Kidney (tissue), 14 donors: ENCODE measurements around the gene RPS6KA2. TPM values are rescaled to one million over a fixed set of nuclear protein-coding genes. Genes with fewer than 3 reads are reported as not detected.

Source experiments
- DNase-seq, 5 donors: peaks; one replicate each; pipeline ENCODE4 v3.0.0-alpha.2; 2013 to 2020
- FAIRE-seq: peaks from 2 replicates; lab custom pipeline; 2012; peaks lifted over from hg19 to GRCh38; lab: Jason Lieb, UNC
- H3K27ac ChIP-seq, 2 donors: one replicate each; pipeline ENCODE4 v1.7.0; 2013; ENCODE audit warnings: low read depth in 2 of 2, low read length in 2 of 2, inconsistent platforms in 1 of 2
- H3K27me3 ChIP-seq: one replicate; pipeline ENCODE4 v1.7.1; 2013; ENCODE audit warnings: low read length, inconsistent platforms; ENCODE audit not compliant: control insufficient read depth, insufficient read depth
- H3K36me3 ChIP-seq, 3 donors: one replicate each; pipeline versions ENCODE4 v1.7.0 to v1.7.1; 2013; ENCODE audit warnings: low read length in 3 of 3, control low read depth in 1 of 3, inconsistent platforms in 1 of 3; ENCODE audit not compliant: insufficient read depth in 3 of 3, control insufficient read depth in 2 of 3
- H3K4me1 ChIP-seq, 3 donors: one replicate each; pipeline versions ENCODE4 v1.7.0 to v1.7.1; 2013; ENCODE audit warnings: low read length in 3 of 3, inconsistent platforms in 1 of 3, low read depth in 1 of 3; ENCODE audit not compliant: control insufficient read depth in 2 of 3, insufficient read depth in 2 of 3
- H3K4me3 ChIP-seq, 3 donors: one replicate each; pipeline versions ENCODE4 v1.7.0 to v1.8.1; 2013; ENCODE audit warnings: low read length in 3 of 3, control low read depth in 1 of 3, inconsistent platforms in 1 of 3
- H3K9ac ChIP-seq, 3 donors: one replicate each; pipeline versions ENCODE4 v1.7.0 to v1.7.1; 2013; ENCODE audit warnings: low read length in 3 of 3, control low read depth in 1 of 3, inconsistent platforms in 1 of 3
- H3K9me3 ChIP-seq, 3 donors: one replicate each; pipeline versions ENCODE4 v1.7.0 to v1.7.1; 2013; ENCODE audit warnings: low read length in 3 of 3, control low read depth in 1 of 3, inconsistent platforms in 1 of 3; ENCODE audit not compliant: control insufficient read depth in 2 of 3, insufficient read depth in 1 of 3
- CTCF ChIP-seq: IDR thresholded peaks from 3 replicates; pipeline ENCODE4 v1.5.1; 2012; ENCODE audit warnings: mild to moderate bottlenecking, moderate library complexity, borderline replicate concordance; ENCODE audit not compliant: insufficient read depth; ENCODE audit errors: extremely low read depth
- intact Hi-C: fragments of 100-400 bp; cut with DNase I; formaldehyde crosslinking; loops from one replicate; pipeline ENCODE4 v1.11.1; 2022
- polyA plus RNA-seq: library from polyadenylated mRNA; stranded (reverse); fragments of 350-450 nt; fragmentation: Illumina TruSeq; extraction: RNeasy Lipid Tissue Mini Kit (QIAGEN cat#74804); gene quantifications from one replicate; pipeline ENCODE4 v1.2.3, GENCODE V29; 2014; ENCODE audit warnings: low read depth, low replicate concordance; ENCODE audit not compliant: insufficient read depth
- total RNA-seq: library from RNA; stranded (reverse); fragmentation: NEBNext Ultra II Directional; extraction: Animal tissue kit (Norgen Biotek cat#: 25700); gene quantifications from one replicate; pipeline ENCODE4 v1.2.1, GENCODE V29; 2021
- donor health status: control.
- donor health status: control.
- donor health status: control.
- donor health status: control.
- donor health status: control.
- donor health status: DM: yes; HTN: yes; CAD: no.
- donor health status: Normal renal cell carcinoma (clear cell type).

Gene RPS6KA2
- total and polyA plus RNA-seq, 2 donors from 2014 or later = 12.3 to 61.2 TPM

- H3K36me3 ChIP-seq = no peaks in the 10 kb centered on the region
- intact Hi-C loops = no loop called here
- H3K27me3 ChIP-seq = peaks cover 3% of the 10 kb centered on the region
- TF ChIP-seq CTCF = no peak
- FAIRE-seq = no peak
- no peak overlapping the region for H3K4me3 ChIP-seq
- H3K9me3 ChIP-seq = no peaks in the 10 kb centered on the region
- H3K4me1 ChIP-seq = no peaks in the 10 kb centered on the region
- H3K27ac ChIP-seq = no peak overlapping the region
- no peak for DNase-seq
- no peak overlapping the region for H3K9ac ChIP-seq
These were observed 28.2 kb upstream of the RPS6KA2 start for GRCh38 chr6:166655251-166655650.

- intact Hi-C loops = no loop called here
- DNase-seq = no peak
These were observed 27.5 kb upstream of the RPS6KA2 start for GRCh38 chr6:166654573-166654972.

GRCh38 chr6:166653639-166653941 is 26.5 kb upstream of the RPS6KA2 start:
- intact Hi-C loops = no loop called here
- Histone ChIP-seq H3K36me3 (no peaks in the 10 kb centered on the region), H3K9ac (no peak overlapping the region), H3K27ac (no peak overlapping the region), H3K27me3 (peaks cover 3% of the 10 kb centered on the region), H3K4me3 (no peak overlapping the region), H3K9me3 (no peaks in the 10 kb centered on the region), H3K4me1 (no peaks in the 10 kb centered on the region)
- no peak for TF ChIP-seq CTCF
- DNase-seq (no peak), FAIRE-seq (no peak)

More at GRCh38 chr6:166654573-166654972, 27.5 kb upstream of the RPS6KA2 start:
- no peak overlapping the region for H3K9ac ChIP-seq
- FAIRE-seq = no peak
- no peak overlapping the region for H3K4me3 ChIP-seq
- H3K36me3 ChIP-seq = no peaks in the 10 kb centered on the region
- peaks cover 3% of the 10 kb centered on the region for H3K27me3 ChIP-seq
- no peaks in the 10 kb centered on the region for H3K4me1 ChIP-seq
- no peak overlapping the region for H3K27ac ChIP-seq
- no peaks in the 10 kb centered on the region for H3K9me3 ChIP-seq
- TF ChIP-seq CTCF = no peak
